ENCODE results near the gene LRP4.

DNA sequence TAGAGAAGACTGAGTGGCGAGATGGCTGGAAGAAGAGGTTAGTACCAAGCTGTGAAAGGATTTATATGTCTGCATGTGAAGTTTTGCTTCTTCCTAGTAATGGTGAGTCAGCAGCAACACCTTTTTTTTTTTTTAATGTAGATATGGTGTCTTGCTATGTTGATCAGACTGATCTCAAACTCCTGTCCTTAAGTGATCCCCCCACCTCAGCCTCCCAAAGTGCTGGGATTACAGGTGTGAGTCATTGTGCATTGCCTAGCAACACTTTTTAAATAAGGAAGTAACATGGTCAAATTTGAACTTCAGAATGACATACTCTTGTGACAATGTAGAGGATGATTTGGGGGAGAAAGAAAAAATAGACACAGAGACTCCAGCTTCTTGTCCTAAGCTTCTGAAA, 11.7 kb upstream of the LRP4 start:
- no peak for TF ChIP-seq CTCF (IDR thresholded peaks at IDR 0.05)
- no peak for TF ChIP-seq POLR2A (IDR thresholded peaks at IDR 0.05)

Data from body of pancreas (tissue), 4 donors.